Ammon's horn (tissue), 1 donor: ENCODE data around the gene WFS1.
A peak's percentile ranks its signal among the peaks of the same experiment; 100 is the strongest.

Source experiments
- DNase-seq: peaks from one replicate; pipeline ENCODE4 v3.0.0-alpha.2; 2016; ENCODE audit warnings: low spot score

WFS1 gene

DNA sequence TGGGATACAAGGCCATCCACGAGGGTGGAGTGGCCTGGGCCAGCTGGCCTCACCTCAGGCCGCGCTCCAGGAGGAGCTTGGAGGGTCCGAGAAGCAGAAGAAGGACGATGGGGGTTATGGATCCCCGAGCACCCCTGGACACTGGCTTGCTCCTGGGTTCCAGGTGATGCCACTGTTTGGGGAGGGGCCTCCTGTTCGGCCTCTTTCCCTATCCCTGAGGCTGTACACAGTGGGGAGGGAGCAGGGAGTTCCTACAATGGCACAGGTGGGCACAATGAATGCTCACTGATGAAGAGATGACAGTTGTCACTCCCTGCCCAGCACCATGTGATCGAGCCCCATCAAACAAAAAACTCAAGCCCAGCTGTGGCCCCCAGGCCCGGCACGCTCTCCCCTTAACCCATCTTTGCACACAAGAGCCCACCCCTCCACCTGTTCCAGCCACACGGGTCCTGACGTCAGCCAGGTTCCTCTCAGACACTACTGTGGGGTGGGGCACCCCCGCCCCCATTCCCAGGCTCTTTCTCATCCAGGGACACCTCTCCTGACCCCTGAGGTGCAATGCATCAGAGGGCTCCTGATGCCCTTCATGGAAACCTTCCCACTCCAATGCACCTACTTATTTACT lies 70.3 kb downstream of the WFS1 start:
- no peak for DNase-seq

DNA sequence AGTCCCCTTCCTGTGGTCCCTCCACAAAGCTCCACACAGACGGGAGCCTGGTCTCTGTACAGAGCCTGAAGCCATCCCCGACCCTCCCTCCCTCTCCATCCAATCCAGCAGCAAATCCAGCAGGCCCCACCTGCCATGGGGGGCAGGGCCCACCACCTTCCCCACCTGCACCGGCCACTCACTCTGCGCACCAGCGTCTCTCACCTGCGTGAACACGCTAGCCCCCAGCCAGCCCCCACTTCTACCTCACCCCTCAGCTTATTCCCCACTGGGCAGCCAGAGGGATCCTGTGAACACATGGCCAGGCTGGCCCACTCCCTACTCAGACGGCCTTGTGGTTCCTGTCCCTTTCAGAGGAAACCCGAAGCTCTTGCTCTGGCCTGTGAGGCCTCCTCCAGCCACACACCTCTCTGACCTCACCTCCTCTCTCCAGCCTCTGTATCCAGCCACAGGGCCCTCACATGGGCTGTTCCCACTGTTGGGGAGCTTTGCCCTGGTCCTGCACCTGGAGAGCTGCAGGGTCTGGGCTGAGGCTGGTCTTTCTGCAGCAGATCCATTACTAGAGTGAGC lies 70.9 kb downstream of the WFS1 start:
- no peak for DNase-seq

DNA sequence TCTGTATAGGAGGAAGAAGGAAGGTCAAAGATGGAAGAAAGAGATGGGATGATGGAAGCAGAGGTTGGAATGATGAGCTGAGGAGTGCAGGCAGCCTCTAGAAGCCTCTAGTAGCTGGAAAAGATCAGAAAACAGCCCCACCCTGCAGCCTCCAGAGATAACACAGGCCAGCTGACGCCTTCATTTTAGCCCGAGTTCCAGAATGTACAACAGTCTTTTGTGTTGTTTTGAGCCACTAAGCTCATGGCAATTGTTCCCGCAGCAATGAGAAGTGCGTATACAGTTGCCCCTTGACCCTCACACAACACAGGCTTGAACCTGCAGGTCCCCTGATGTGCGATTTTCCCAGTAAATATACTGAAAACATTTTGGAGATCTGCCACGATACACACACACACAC lies 72.0 kb downstream of the WFS1 start:
- DNase-seq: no peak

DNA sequence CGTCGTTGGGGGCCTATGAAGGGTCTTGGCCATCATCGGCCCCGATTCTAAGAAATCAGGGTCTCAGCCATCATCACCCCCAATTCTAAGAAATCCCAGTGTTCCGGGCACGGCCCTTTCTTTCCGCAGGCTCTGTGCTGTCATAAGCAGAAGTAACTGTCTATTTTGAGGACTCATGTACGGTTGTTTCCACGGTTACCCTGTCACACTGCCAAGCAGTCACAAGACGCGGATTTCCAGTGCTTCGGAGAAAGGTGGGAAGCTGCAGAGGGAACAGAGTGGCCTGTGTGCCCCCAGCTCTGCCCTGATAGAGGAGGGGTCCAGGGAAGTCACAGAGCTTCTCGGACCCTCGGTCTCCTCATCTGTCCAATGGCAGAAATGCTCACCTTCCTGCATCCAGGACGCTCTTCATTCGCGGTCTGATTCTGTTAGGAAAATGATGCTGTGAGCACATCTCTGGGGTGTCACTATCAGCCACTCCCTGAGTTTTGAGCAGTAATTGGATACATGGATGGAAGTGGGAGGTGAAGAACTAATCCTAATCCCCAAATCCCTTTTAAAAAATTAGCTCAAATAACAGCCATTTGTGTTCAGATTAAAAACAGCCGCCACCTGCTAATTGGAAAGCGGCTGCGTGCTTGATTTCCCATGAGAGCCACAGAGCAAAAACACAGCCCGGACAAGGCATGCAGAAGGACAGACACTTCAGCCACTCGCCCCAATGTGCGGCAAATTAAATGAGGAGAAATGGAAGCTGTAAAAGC lies 73.1 kb downstream of the WFS1 start:
- DNase-seq: peak; percentile 78

DNA sequence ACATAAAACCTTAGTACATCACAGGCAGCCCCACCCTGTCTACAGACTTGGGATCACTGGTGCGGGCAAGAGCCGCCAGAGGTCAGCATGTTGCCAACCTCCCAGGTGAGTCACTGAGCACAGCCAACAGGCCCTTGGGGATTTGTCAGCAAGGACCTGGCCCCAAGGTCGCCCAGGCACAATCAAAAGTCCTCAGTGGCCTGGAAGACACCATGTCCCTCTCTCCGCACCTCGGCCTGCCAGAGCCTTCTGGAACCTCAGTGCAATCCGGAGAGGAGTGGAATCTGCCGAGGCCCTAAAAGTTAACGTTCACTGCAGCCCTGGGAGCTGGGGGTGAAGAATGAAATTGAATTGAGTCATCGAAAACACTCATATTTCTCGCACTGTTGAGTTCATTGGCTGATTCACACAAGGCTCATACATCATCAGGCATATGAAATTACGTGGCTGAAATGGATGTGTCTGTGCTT lies 74.3 kb downstream of the WFS1 start:
- DNase-seq: no peak

DNA sequence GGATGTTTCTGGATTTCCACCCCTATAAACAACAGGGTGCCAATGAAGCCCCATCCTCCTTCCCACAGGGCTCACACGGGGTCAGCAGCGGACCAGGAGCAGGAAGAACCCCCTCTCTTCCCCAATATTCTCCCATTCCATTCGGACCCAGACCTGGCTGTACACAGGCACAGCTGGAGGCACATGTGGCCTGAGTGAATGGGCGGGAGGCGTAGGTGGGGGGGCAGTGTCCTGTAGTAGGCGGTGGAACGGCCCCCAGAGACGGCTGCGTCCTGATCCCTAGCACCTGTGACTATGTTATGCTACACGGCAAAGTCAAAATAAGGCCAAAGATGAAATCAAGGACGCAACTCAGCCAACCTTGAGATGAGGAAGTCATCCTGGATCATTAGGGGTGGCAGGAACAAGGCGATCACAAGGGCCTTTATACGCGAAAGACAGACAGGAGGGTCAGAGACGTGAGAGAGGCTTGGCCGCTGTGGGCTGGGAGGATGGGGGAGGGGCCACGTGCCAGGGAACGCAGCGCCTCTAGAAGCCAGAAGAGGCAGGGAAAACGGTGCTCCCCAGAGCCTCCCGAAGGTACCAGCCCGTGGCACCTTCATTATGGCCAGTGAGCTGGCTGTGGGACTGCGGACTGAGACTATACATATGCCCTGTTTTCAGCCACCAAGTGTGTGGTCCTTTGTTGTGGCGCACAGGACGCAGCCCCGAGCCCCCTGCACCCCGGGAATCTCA lies 75.6 kb downstream of the WFS1 start:
- DNase-seq: no peak

DNA sequence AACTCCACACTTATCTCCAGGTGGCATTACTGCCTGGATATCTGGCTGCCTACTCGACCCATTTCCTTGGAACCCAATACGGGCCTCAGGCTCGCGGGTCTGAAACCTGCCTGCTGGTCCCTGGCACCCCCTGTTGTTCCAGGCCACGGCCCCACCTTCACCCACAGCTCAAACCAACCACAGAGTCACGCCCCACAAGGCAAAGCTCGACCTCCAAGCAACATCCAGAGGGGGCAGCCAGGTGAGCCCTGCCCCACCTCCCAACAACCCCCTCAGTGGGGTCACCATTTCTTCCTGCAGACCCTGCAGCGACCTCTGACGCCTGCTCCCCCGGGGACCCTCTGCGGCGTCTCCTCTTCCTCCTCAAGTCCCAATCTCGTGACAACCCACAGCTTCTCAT lies 76.2 kb downstream of the WFS1 start:
- DNase-seq: no peak

DNA sequence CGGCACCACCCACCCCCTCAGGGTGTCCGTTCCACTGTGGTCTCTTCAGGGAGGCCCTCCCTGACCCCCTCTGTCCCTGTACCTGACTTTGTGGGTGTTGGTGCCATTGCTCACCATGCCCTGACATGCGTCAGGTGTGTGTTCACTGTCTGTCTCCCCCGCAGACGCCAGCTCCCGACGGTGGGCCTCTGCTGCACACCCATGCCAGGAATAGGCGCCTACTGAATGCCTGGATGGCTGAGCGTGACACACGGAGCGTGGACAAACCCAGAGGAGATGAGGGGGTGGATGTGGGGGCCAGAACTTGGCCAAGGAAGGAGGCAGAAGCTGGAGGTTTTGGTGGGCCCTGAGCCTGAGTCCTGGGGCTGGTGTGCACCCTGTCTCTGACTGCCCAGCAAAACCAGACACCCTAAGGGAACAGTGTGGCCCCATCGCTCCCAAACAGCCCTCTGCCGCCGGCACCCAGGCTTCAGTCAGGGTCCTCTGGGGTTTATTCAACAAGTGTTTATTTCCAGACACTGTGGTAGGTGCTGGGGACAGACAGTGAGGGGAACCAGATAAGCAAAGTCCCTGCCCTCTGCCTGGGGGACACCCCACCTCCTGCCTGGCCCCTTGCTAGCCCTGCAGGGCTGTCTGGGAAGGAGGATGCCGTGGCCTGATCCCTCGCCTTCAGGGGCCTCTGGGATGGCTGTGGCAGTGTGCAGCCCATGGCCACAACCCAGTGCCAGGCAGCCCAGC lies 76.9 kb downstream of the WFS1 start:
- no peak for DNase-seq

DNA sequence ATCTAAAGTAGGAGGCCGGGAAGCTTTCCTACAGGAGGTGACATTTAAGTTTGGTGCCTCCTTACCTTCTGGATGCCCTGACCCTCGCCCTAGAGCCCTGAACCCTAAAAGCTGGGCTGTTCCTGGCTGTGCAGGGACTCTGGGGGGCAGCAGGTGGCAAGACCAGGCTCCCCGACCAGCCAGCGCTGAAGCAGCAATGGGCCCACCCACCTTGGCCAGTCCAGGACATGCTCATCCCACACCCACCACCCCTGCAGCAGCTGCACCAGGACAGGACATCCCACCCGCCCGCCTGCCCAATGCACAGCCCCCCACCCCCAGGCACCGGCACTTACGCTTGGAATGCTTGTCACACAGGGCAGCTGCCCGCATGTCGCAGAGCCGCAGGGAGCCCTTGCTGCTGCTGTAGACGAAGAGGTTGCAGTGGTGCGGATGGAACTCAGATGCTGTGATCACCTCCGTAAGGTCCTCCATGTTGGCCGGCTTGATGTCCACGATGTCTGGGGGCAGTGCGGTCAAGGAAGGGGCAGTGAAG lies 77.9 kb downstream of the WFS1 start:
- no peak for DNase-seq

DNA sequence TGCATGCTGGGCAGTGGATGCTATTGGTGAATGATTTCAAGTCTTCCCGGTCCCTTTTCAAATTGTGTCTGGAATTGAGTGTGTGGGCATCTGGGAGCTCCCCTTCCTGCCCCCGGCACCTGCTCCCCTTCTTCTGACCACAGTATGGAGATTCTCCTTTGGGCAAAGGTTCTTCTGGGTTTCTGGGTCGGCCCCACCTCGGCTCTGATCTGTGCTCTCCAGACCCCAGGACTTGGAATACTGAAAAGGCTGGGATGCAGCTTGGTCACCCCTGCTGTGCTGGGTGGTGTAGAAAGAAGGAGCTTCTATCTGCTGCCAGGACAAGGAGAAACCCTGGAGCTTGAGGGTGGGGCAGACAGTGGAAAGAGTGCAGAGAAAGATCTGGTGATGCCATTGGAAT lies 78.8 kb downstream of the WFS1 start:
- no peak for DNase-seq

DNA sequence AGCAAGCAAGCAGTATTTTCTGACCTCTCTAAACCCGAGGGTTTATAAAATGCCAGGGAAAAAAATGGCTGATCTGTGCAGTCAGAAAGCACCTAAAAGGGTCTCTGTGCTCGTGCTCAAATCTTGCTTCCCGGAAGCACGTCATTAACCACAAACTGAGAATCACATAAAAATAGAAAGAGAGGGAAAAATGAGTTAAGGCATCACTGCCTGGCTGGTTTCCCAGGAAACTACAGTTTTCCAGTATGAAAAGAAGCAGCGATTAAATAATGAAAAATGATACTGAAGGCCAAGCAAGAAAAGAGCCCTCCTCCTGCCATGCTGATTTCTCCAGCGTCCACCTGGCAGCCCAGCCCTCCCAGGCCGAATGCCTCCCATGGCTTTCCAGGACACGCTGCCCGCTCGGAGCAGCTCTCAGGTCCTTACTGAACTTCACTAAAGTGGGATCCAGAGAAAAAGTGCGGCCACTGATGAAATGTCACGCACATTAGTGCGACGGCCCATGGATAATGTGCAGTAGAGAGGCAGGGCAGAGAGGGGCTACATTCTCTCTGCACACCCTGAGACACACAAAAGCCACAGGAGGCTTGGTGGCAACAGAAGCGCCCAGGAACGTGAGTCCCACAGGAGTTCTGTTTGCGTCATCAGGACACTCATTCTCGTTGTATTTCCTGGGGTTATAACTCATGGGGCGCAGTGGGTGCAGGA lies 80.4 kb downstream of the WFS1 start:
- no peak for DNase-seq

DNA sequence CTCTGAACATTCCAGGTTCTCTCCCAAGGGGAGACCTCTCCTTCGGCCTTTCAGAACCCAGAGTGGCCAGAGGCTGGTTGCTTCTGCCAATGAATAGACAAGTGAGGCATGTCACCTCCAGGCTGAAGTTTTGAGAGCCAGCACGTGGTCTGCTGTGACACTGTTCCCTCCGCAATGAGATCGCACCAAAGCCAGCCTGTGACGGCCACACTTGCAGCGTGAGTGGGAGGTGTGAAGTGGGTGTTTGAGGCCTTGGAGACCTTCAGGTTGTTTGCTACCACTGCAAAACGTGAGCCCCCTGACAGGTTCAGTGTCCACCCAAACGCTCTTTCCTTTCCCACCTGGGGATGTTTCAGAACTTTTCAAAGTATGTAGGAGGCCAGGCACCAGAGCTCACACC lies 81.0 kb downstream of the WFS1 start:
- DNase-seq: no peak

DNA sequence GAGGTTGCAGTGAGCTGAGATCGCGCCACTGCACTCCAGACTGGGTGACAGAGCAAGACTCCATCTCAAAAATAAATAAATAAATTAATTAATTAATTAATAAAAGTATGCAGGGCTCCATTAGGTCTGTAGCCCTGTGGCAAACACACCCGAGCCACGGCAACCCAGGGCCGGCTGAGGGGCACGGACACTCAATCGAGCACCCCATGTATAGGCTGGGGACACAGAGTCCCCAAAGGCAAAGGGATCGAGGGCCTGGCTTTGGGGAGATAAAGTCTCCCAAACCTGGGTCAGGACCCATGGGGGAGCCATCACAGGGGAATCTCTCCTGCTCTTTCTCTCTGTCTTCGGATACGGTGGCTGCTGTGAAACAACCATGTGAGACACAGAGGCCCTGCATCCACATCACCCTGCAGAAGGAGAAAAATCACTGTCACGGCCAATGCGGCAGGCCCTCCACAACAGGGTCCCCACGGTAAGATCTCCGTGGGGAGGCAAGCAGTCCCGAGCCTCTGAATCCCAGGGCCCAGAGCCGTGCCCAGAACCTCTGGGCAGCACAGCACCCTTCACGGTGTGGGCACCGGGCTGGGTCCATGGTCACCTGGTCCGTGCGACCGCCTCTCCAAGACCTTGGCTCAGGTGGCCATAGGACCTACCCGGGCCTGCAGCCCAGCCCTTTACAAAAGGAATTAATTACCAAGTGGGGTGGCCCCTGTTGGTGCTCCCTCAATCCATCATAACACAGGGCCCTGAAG lies 81.8 kb downstream of the WFS1 start:
- DNase-seq: no peak

DNA sequence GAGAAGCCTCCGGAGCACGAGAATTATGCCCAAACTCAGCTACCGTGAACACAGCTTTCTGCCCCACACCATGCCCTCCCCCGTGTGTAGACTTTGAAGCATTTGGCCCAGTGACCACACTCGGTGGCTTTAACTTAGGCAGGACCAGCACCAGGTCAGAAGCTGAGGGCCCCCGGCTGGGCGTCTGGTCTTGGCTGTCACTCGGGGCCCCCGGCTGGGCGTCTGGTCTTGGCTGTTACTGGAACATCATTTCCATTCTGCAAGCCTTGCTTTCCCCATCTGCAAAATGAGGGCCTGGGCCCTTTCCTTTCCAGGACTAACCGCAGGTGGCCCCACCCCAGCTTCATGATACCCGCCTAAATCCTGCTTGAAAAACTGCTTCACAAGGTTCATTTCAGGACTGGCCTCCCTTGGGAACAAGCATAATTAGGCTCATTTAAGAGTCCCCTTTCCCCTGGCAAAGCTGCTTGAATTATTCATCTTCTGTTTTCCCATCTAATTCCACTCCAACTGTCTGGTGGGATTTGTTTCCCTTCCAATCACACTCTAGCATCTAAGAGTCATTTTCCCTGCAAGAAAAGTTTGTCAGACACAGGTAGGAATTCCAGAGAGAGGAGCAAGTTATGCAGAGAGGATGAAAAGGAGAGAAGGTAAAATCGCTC lies 82.5 kb downstream of the WFS1 start:
- DNase-seq: no peak
